GM19455 (cell line): ENCODE results near the gene PDYN.

ENCODE experiments used
- ATAC-seq: cut with Tn5 transposase; IDR thresholded peaks from one replicate; pipeline ENCODE4 v1.9.1; 2021; ENCODE audit not compliant: unreplicated experiment

Gene PDYN

DNA sequence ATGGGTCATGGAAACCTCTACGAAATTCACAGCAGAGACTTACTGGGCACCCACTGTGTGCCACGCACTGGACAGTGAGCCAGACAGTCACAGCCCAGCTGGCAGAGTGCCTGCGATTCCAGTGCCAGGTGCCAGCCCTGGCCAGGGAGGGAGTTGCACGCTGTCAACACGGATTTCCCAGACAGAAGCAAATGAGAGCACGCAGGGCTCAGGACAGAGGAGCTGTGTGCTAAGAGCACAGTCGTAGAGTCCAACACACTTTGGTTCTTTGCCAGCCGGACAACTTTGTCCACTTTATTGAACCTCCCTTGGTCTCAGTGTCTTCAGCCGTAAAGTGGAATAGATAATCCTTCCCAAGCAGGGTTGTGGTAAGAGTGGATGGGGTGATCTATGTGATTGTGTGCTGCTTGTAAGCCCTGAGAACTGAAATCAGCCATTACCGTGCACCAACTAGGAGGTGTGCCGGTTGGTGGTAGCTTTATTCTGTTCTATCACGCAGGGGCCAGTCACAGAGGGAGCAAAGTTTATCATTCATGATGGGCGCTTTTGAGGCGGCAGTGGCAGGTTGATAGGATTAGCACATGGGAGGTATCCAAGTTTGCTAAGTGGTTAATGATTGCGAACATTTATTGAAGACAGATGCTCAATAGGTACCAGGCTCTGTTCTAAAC, 58.0 kb downstream of the PDYN start:
- no peak for ATAC-seq

DNA sequence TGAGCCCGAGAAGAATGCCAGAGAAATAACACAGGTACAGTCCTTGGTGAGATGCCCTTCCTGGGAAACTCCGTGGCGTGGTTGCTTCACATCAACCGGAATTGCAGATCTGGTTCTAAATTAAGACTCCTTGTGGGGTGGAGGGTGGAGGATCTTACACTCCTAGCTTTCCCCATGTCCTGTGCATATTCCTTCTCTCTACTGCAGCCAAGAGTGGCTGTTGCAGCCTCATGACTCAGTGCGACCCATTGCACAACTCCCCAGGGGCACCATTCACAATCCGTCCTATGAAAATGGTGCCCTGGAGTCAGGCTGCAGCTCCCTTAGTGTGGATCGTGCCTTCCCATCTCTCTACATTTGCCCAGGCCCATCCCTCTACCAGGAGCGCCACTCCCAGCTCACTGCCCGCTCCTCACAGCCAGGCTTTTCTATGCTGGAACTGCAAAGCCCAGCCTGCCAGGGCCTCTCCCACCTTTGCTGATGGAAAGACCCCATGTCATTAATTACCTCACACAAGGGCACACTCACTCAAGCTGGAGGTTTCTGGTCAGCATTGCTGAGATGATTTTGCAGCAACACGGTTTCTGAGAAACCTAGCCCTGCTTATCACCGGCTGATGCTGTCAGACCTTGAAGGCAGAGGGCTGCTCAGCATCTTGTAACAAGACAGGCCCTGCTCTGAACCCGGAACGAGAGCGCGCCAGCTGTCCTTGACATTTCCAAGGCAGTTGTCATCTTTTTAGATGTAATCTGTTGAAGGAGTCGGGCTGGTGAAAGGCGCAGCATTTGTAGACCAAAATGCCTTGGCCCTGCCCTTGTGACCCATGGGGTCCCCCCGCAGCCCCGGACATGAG, 58.9 kb downstream of the PDYN start:
- ATAC-seq: no peak

DNA sequence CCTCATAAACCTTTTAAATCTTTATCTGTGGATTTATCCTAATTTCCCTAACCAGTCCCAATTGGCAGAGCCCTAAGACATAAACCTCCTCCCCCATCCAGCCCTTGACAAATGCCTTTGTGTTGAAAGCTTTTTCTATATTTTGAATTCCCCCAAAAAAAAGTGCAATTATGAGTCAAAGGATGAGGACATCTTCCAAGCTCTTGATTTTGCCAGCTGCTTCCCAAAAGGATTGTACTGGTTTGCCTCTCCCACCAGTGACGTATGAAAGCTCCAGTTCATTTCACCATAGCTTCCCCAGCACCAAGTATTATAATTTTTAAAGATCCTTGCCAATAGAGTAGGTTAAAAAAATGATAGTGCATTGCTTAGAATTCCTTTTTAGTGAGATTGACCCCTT, 59.7 kb downstream of the PDYN start:
- no peak for ATAC-seq

DNA sequence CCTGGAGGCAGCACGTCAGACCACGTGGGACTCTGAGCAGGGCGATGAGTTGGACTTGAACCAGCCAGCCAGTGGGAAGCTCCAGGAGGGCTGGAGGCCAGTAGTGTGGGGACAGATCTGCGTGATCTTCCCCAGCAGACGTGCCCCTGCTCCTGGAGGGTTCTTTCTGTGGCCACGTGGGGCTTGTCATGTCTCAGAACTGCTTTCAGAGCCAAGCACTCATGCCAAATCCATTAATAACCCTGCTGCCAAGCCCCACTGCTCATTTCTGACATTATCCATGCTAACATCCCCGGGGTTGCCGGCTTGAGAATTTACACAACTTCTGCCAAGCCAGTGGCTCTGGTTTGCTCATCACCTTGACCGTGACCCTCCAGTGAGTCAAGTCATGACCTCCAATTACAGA, 60.4 kb downstream of the PDYN start:
- no peak for ATAC-seq

DNA sequence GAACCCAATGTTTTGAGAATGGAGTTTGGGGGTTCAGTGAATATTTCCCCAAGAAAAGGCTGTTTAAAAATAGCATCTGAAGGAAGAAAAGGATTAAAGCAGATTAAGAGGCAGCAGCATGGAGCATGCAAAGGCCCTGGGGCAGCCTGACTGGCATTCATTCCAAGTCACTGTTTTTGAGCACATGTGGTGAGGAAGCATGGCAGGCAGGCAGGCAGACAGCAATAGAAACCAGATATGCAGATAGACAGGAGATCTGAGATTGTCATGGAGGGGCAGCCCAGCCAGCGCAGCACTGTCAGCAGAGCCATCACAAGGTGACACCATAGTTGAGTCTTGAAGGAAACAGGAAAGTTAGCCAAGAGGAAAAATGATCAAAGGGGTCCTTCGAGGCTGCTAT, 60.9 kb downstream of the PDYN start:
- ATAC-seq: no peak

DNA sequence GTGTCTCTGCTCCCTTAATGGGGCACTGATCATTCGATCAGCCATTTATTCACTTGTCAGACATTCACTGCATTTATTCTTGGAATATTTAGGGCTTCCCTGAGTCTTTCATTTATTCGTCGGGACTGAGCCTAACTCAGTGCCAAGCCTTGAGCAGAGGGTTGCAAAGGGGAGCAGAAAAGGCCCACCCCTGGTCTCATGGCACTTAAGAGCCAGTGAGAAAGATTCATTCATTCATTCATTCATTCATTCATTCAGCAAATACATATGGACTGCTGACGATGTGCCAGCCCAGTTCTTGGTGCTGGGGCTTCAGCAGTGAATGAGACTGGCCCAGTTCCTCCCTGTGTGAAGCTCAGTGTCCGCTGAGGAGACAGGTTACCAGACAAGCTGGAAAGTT, 62.0 kb downstream of the PDYN start:
- ATAC-seq: no peak

DNA sequence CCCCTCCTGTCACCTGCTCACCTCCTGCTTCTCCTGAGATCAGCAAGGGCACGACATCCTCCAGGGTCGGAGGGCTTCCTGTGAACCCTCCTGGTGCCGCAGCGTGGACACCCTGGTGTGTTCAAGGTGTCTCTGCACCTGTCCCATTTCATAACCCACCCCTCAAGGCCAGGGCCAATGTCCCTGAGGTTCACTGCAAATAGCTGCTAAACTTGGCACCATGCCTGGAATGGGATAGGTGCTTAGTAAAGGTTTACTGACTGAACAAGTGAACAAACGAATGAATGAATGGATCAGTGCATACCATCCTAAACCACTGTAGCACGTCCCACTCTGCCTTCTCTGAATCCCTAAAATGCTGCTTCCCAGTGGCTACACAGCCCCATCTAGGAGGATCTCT, 63.7 kb downstream of the PDYN start:
- no peak for ATAC-seq

DNA sequence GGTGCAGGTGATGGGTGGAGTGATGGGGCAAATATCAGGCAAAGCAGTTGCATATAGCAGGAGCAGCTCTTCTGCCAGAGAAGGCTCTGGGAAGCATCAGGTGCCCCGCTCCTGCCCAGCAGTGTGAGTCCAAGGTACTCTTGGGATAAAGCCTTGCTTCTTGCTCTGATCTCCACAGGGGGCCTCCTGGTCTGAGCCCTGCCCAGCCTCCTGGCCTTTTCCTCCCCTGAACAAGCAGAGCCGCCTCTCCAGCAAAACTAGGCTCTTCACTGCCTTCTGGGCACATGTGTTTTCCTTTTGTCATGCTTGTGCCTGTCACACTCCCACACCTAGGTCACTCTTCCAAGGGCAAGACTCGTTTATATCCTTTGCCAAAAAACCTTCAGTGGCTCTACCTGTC, 64.4 kb downstream of the PDYN start:
- no peak for ATAC-seq

DNA sequence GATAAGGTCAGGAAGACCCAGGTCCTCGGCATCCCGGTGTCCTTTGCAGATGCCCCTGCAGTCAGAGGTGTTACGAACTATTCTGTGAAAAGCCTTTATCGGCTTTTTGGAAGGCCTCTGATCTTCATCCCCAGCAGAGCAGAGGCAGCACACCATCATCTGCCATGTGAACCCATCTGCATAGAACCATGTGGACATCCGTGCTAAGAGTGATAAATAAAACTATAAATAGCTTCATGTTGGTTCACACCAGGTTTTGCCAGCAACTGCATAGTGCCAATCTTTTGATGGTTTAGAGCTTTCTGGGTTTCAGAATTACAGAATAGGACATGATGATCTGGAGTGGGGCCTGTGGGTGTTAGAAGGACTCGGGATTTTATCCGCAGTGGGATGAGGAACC, 65.1 kb downstream of the PDYN start:
- ATAC-seq: no peak
